GM19025 (cell line): ENCODE results near the gene ARID3A.
A peak's percentile ranks its signal among the peaks of the same experiment; 100 is the strongest.

Experiments
- ATAC-seq: cut with Tn5 transposase; IDR thresholded peaks from one replicate; pipeline ENCODE4 v1.9.1; 2021; ENCODE audit warnings: mild to moderate bottlenecking, low read depth, moderate library complexity; ENCODE audit not compliant: unreplicated experiment

The ARID3A gene

DNA sequence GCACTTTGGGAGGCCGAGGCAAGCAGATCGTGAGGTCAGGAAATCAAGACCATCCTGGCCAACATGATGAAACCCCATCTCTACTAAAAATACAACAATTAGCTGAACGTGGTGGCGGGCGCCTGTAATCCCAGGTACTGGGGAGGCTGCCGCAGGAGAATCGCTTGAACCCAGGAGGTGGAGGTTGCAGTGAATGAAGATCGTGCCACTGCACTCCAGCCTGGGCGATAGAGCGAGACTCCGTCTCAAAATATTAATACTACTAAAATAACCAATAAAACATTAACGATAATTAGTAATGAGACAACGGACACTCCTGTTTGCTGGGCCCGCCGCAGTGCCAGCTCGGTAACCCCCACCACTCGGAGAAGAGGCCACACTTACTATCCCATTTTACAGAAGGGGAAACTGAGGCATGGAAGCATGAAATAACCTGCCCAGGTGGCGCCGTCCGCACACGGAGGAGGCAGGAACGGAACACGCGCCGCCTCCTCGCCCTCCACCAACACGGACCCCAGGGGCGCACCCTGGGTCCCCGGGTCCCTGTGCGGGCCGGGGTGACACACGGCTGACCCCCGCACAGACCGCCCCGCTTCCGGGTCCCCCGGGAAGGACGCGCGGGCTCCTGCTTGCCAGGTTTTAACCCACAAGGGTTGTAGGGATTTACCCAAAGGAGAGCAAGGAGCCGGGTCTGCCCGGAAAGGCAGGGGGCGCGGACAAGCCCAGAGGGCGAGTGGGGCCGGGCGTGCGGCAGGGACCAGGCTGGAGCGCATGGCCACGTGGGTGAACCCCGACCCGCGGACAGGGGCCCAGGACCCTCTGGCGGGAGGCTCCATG lies 14.4 kb upstream of the ARID3A start:
- no peak for ATAC-seq

- ATAC-seq = no peak
Measured at GRCh38 chr19:912181-913079, 13.4 kb upstream of the ARID3A start.

GRCh38 chr19:913080-913748 lies 12.6 kb upstream of the ARID3A start, which contains the start of gene R3HDM4:
Gene R3HDM4, minus strand, starts transcription at chr19:913219. Its CDS starts 62 bp downstream, at chr19:913157.
- ATAC-seq = peak; percentile 47

- ATAC-seq = no peak
Measured at GRCh38 chr19:916645-917322, 9.1 kb upstream of the ARID3A start.

DNA sequence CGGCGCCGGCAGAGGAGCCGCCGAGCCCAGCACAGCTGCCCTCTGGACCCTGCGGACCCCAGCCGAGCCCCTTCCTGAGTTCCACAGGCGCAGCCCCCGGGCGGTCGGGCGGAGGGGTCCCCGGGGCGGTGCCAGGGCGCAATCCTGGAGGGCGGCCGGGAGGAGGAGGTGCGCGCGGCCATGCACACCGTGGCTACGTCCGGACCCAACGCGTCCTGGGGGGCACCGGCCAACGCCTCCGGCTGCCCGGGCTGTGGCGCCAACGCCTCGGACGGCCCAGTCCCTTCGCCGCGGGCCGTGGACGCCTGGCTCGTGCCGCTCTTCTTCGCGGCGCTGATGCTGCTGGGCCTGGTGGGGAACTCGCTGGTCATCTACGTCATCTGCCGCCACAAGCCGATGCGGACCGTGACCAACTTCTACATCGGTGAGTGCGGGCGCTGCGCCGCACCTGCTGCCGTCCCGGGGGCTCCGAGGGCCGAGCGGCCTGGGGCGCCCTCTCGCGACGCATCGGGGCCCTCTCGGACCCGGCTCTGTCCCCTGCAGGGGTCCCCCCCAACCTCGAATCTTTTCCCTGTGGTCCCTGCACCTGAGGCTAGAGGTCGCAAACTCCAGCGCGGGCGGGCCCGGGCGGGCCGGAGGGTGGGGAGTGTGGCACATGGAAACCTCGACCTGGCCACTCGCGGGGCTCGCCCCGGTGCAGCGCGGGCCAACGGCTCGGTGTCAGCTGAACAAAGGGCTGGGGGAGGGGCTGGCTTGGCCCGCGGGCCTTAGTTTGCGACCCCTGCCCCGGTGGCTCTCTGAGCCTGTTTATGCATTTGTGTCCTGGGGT lies 8.3 kb upstream of the ARID3A start, which contains the start of gene KISS1R:
Gene KISS1R, plus strand, starts transcription at position 11 of the 829 bp plus-strand sequence. Its CDS starts 170 bp downstream, at position 181.
- no peak for ATAC-seq

- no peak for ATAC-seq
Measured at GRCh38 chr19:918152-918437, 7.7 kb upstream of the ARID3A start.

- no peak for ATAC-seq
Measured at GRCh38 chr19:918481-919198, 7.2 kb upstream of the ARID3A start.

DNA sequence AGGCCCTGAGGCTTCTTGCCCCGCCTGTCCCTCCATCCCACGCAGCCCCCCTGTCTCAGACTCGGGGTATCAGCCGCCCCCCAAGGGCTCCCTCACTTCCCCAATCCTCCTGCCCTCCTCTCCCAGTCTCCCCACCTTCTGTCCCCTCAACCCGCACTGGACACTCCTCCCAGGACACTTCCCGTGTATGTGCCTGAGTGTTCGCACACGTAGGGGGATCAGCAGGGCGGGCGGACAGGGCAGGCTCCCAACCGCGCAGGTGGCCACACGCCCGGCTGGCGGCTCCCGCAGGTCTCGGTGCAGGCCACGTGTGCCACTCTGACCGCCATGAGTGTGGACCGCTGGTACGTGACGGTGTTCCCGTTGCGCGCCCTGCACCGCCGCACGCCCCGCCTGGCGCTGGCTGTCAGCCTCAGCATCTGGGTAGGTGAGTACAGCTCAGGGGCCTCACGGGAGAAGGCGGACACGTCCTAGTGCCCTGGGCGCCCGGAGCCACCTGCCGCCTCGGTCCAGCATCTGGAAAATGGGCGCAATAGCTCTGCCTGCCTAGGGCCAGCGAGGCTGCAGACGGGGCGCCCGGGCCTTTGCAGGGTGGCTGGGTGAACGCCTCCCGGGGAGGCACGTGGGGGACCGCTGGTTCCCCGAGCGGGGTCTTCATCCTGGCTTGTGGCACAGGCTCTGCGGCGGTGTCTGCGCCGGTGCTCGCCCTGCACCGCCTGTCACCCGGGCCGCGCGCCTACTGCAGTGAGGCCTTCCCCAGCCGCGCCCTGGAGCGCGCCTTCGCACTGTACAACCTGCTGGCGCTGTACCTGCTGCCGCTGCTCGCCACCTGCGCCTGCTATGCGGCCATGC lies 6.4 kb upstream of the ARID3A start:
- no peak for ATAC-seq

DNA sequence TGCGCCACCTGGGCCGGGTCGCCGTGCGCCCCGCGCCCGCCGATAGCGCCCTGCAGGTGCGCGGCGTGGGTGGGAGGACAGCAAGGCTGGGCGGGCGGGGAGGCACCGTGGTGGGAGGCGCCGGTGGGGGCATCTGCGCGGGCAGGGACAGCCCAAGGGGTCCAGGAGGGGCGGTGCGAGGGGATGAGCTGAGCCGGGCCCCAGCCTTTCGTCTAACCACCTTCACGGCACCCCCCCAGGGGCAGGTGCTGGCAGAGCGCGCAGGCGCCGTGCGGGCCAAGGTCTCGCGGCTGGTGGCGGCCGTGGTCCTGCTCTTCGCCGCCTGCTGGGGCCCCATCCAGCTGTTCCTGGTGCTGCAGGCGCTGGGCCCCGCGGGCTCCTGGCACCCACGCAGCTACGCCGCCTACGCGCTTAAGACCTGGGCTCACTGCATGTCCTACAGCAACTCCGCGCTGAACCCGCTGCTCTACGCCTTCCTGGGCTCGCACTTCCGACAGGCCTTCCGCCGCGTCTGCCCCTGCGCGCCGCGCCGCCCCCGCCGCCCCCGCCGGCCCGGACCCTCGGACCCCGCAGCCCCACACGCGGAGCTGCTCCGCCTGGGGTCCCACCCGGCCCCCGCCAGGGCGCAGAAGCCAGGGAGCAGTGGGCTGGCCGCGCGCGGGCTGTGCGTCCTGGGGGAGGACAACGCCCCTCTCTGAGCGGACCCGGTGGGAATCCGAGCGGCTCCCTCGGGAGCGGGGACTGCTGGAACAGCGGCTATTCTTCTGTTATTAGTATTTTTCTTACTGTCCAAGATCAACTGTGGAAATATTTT lies 5.6 kb upstream of the ARID3A start:
- ATAC-seq = no peak

DNA sequence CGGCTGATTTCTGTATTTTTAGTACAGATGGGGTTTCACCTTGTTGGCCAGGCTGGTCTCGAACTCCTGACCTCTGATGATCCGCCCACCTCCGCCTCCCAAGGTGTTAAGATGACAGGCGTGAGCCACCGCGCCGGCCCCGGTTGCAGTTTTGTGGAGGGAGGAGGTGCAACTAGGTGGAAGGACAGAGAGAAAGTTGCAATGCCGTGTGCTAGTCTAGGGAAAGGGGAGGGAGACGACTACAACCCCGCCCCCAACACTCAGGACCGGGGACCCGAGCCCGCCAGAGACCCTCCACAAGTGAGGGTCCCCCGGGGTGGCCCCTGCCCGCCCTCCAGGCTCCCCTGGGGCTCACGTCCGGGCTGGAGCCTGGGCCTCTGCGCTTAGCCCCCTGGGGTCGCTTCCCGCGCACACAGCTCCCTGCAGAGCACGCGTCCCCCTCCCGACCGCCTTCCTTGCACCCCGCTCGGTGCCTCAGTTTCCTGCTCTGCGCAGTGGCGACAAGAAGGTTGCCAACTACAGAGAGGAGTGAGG lies 1.2 kb upstream of the ARID3A start:
- no peak for ATAC-seq

DNA sequence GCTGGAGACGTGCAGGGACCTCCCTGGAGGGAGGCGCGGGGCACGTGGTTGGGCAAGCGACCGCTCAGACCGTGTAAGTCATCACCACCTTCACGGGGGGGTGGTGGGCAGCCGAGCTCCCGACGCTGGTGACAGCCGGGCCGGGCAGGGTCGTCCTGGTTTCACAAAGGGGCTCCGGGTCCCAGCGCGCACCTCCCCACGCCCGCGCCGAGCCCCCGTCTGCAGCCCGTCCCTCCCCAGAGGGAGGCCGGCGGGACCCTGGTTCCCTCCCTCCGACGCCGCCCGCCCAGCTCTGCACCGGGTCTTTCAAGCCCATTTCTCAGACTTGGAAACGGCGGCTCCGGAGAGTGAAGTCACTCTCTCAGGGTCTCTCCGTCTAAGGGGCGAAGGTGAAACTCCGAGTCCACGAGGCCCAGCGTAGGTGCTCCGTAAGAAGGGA lies 729 bp upstream of the ARID3A start:
- ATAC-seq = peak; percentile 37

DNA sequence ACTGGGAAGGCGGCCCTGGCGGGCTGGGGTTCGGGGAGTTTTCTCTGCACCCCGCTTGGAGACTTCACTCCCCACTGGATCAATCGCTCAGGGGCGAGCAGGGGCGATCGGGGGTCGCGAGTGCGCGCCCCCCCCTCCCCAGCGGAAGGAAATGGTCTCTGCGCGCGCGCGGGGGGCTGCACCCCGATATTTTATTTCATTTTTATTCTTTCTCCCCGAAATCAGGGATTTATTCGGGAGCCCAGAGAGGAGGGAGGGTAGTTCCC lies 421 bp downstream of the ARID3A start:
- ATAC-seq = no peak

DNA sequence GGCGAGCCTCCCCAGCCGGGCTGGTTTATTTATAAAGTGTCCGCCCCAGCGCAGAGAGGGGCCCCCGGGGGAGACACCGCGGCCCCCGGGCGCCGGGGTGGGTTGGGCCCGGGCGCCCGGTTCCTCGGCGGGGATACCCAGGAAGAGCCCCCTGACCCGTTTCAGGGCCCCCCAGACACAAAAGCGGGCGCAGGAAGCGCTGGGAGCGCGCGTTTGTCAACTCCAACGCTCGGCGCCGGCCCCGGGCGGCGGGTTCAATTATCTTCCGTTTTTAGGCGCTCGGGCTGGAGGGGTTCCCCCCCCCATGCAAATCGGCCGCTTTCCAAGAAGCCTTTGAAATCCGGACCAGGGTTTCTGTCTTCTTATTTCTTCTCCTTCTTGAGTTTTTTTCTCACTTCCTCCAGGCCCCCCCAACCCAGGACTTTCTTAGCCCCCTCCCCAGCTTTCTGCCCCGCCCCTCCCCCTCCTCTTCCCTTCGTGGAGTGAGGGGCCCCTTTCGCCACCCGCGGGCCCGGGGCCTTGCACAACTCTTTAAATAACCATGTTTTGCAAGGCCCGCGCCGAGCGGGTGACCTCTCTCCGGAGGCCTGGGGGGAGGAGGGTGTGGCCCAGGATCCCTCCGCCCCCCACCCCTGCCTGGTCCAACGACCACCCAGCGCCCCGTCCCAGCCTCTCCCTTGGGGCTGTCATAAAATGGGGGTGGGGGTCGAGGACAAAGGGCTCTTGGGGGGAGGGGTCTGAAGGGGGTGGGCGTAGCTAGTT lies 935 bp downstream of the ARID3A start:
- ATAC-seq = no peak

DNA sequence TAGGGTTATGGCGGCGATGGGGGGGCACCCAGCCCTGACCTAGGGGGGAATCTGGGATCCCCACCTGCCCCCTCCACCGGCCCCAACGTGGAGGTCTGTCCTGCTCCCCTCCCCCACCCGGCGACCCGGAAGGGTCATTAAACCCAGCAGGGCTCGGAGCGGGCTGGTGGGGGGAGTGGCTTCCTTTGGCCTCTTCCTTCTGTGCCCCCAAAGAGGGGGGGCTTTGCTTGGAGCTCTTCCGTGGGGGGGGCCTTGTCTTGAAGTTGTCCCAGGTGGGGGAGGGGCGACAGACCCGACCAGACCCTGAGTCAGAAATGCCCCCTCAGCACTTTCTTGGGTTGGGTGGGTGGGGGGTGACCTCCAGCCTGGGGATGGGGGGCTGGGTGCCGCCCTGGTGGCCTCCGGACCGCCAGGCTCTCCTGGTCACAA lies 1.5 kb downstream of the ARID3A start:
- no peak for ATAC-seq

DNA sequence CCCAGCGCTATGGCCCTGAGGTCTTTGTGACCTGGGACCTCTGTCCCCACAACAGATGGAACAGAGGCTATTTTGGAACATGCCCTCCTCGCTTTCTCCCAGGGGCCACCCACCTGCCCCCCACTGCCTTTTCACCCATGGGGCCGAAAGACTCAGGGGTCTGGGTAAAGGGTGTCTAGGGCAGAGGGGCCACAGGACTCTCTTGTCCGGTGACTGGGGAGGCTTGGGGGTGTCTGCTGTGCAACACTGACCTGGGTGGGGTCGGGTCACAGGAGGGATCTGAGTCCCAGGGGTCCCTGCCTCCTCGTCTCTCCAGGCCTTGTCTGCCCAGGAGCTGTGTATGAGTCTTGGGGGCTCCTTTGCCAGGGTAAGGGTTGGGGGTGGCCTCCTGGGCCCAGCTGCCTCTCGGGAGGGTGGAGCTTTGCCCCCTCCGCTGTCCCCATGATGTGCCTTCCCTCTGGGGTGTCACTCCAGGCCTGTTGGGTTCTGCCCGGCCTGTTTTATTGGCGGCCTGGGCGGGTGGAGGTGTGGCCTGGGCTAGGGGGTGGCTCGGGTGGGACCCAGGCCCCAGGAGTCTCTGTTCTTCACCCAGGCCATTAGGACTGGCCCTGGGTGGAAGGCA lies 2.1 kb downstream of the ARID3A start:
- no peak for ATAC-seq
